HG03442 (cell line): ENCODE data around the gene ZNF784.

Experiments
- ATAC-seq: cut with Tn5 transposase; IDR thresholded peaks from one replicate; pipeline ENCODE4 v1.9.1; 2021; ENCODE audit warnings: mild to moderate bottlenecking, moderate library complexity; ENCODE audit not compliant: unreplicated experiment

The ZNF784 gene

GRCh38 chr19:55605637-55606470, 18.5 kb downstream of the ZNF784 start, which contains the start of gene ZNF865:
Gene ZNF865 (plus strand): TSS chr19:55605647. CDS start chr19:55613619, 7,972 bp downstream.
- peak; percentile 15 for ATAC-seq

DNA sequence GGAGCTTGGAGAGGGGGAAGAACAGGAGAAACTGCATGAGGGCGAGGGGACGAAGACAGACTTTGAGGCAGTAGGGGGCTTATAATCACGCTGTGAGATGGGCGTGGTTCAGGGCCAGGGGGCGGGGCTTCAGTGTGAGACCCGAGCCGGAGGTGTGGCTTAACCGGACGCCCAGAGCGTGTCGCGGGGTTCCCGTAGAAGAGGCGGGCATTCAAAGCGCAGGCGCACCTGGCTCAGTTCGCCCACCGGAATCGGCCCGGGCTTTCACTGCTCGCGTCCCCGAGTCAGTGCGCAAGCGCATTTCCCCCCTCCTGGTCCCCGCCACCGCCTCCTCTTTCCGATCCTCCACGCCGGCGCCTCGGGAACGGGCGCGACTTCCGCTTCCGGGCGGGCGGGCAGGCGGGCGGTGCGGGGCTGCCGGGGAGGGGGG, 19.1 kb downstream of the ZNF784 start:
- ATAC-seq: peak; percentile 73

DNA sequence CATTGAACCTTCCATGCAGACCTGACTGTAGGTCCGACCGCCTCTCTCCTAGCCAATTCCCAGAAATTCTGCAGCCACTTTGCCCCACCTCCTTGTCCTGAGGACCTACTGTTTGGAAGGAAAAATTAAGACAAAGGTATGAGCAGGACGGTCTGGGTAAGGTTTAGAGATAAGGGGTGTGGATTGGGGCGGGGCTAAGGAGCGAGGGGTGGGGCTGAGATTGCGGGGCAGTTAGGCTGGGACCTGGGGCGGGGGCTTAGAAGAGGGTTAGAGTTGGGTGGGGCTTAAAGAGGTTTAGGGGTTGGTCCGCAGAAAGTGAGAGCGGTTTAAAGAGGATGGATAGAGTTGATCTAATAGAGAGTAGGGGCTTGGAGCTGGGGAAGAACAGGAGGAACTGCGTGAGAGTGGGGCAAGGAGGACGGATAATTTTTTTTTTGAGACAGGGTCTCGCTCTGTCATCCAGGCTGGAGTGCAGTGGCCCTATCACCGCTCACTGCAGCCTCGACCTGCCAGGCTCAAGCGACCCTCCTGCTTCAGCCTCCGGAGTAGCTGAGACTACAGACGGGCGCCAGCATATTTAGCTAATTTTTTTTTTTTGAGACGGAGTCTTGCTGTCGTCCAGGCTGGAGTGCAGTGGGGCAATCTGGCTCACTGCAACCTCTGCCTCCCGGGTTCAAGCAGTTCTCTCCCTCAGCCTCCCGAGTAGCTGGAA, 20.6 kb downstream of the ZNF784 start:
- no peak for ATAC-seq

DNA sequence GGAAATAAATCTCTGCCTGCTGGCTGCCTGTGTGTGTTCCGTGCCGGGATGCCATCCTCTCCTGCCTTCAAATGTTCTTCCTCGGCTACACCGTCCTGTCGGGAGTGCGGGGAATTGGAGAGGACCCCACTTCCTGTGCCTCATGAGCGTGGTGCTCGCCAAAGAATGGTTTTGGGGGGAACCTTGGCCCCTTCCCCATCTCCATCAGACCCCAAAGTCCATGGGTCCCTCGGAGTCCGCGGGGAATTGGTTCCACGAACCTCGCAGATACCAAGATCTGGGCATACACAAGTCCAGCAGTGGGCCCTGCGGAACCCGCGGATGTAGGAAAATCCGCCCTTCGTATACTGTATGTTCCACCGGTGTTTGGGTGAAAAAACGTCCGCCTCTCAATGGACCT, 21.3 kb downstream of the ZNF784 start:
- ATAC-seq: no peak

- ATAC-seq: no peak
These were observed 22.0 kb downstream of the ZNF784 start for GRCh38 chr19:55602104-55603001.

GRCh38 chr19:55601084-55601483, 23.3 kb downstream of the ZNF784 start:
- ATAC-seq: no peak

DNA sequence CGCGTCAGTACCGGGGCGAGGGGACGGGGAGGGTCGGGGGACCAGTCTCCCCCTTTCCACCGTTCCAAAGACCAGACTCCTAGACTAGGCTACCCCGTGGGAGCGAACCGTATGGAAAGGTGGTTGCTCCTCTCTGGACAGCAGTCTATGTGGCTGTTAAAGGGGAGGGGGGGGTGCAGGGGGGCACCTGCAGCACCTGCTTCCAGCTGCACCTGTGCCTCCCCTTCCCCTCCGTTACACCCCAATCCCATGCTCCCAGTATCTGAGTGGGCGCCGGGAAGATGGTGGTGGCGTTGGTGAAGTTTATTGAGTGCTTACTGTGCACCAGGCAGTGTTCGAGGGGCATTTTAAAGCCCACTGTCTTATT, 23.7 kb downstream of the ZNF784 start:
- no peak for ATAC-seq

DNA sequence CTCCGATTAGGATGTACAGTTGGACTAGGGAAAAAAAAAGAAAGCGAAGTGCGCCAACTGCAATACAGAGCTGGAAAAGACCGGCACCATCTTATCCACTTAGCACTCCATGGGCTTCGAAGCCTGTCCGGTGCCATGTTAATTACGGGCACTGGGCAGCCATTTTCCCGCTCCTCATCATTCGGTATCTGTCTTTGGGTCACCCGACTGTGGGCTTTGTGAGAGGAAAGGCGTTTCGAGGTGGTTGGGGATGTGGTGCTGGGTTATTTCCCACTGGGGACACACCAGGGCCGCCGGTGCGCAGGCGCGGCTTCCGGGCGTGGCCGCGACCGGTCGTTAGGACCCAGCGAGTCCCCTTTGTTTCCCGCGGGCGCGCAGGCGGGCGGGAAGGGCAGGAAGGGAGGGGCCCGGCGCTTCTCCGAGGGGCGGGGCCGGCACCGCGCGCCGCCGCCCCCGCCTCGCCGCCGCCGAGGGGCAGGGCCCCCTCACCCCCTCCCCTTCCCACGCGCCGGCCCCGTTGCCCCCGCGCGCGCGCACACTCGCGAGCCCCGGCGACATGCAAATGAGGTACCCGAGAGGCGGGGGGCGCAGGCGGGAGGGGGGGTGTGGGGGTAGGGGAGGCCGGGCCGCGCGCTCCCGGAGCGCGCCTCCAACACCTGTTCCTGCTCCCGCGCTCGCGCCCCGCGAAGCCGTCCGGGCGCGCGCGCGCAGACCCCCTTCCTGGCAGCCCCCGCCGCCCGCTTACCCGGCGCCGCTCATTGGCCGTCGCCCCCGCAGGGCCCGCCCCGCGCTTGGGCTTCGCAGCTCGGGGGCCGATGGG, 24.3 kb downstream of the ZNF784 start, which contains the start of gene ZNF524:
Gene ZNF524, plus strand, starts transcription at position 447 of the 820 bp plus-strand sequence. CDS start 1,825 bp downstream, outside the sequence.
- ATAC-seq: peak; percentile 35

GRCh38 chr19:55599468-55599841, 24.9 kb downstream of the ZNF784 start, which contains the start of gene FIZ1:
Gene FIZ1 (minus strand): TSS chr19:55599517. CDS start chr19:55597865, 1,652 bp downstream.
- ATAC-seq: peak; percentile 44

- peak; percentile 51 for ATAC-seq
These were observed 25.5 kb downstream of the ZNF784 start for GRCh38 chr19:55598719-55599467.

DNA sequence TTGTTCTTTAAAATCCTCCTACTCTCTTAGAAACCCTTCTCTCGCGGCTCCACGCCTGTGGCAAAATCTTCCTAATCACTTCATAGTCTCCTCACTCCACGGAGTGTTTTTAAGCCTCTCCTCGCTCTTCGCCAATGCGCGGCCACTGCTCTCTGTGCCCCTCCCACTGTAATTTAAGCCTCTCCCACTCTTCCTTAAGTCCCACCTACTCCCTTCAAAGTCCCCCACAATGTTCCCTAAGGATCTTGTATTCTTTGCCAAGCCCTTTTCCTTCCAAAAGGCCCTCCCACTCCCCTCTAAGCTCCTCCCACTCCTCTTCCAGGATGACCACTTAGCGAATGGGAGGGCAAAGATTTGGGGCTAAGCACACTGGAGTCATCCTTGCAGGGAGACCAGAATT, 26.3 kb downstream of the ZNF784 start:
- no peak for ATAC-seq

DNA sequence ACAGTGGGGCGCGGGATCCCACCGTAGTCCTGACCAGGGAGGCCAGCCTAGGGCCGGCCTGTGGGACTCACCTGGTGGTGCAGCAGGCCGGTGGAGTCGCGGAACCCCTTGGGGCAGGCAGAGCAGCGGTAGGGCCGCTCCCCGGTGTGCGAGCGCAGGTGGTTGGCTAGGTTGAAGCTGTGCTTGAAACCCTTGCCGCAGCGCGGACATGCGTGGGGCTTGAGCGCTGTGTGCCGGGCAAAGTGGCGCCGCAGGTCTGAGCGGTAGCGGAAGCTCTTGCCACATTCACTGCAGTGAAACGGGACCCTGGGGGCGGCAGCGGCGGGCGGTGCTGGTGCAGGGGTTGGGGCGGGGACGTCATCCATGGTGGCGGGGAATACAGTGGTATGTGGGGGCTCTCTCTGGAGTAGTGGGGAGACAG, 26.9 kb downstream of the ZNF784 start:
- no peak for ATAC-seq

DNA sequence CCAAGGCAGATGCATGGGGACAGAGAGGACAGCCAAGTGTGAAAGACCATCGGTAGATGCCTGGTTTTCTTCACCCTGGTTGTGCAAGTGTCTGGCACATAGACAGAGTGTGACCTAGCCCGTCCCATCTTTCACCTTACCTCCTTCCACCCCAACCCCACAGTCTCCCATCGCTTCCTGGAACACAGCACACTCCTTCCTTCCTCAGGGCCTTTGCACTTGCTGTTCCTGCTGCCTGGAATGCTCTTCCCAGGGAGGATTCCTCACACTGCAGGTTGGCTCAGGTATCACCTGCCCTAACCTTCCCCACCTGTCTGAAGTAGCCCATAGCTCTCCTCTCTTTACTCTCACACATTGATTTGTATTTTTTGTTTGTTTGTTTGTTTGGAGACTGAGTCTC, 28.1 kb downstream of the ZNF784 start:
- ATAC-seq: no peak

- ATAC-seq: no peak
These were observed 29.3 kb downstream of the ZNF784 start for GRCh38 chr19:55594996-55595545.

- ATAC-seq: no peak
These were observed 31.1 kb downstream of the ZNF784 start for GRCh38 chr19:55593096-55593772.

DNA sequence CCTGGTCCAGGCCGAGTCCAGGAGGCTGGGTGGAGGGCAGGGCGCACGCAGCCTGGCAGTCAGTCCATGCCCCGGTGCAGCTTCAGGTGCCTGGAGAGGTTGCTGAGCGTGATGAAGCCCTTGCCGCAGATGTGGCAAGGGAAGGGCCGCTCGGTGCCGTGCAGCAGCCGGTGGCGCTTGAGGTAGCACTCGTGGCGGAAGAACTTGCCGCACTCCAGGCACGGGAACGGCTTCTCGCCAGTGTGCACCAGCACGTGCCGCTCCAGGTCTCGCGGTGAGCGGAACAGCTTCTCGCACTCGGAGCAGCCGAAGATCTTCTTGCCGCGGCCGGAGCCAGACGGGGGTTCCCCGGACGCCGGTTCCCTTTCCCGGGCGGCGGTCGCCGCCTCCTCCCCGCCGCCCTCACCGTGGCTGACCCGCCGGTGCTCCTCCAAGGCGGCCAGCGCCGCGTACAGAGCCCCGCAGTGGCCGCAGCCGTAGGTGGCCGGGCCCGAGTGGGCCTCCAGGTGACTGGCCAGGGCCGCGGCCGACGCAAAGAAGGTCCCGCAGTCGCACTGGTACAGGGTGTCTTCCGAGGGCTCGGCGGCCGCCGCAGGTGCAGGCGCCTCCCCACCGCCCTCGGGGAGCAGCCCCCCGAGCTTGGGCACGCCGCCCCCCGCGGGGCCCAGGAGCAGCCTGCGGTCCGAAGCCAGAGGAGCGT, 31.8 kb downstream of the ZNF784 start:
- no peak for ATAC-seq

DNA sequence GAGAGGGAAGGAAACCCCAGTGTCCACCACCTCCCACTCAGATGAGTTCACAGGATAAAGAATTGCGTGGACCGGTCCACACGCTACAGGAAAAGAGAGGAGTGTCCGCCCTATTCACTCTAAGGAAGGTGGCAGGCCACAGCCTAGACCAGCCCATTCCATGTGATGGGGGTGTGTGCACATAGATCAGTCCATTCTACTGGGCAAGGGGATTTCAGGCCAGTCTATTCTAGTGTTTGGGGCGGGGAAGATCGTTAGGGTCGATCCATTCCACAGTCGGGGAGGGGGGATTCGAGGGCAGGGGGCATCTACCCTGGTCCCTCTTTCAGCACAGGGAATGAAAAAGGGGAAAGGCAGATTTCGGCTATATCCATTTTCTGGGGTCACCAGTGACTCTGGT, 32.8 kb downstream of the ZNF784 start:
- ATAC-seq: no peak

DNA sequence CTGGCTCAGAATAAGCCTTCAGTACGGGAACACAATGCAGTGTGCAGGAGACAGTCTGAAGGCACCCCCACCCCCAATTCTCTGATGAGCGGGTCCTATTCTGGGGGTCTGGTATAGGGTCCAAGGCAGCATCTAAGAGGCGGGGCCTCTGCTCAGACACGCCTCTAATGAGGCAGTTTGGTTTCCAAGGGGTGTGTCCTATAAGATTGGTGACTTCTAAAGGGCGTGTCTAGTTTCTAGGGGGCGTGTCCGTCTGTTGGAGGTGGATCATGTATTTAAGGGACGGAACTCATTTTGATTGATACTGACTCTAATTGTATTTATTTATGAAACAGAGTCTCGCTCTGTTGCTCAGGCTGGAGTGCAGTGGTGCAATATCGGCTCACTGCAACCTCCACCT, 33.7 kb downstream of the ZNF784 start:
- ATAC-seq: no peak
